Measurements from ENCODE around the gene ZNF740.
"Not testable (repeated sequence)": the region's sequence is repeated elsewhere in the genome, so short reads cannot be mapped to it uniquely, and the experiment has no call there.

ZNF740 gene

DNA sequence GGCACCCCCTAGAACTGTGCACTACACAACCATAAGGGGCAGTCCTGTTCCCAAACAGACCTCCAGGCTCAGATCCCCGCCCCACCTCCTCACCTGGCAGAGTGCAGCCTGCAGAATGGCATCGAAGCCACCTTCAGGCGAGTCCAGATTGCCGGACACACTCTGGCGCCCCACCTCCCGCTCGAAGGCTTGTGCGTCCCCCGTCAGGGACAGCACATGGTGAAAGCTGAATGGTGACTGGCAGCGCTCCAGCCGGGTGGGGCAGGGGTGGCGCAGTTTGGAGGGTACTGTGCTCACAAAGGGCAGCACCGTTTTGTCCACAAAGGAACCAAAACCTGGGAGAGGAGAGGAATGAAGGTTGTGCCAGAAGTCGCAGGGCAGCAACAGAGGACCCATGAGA, 16.0 kb downstream of the ZNF740 start:
- Mint-ChIP-seq H3K4me3 (no peak overlapping the region), H3K9me3 (no peaks in the 10 kb centered on the region), H3K4me1 (ENCODE audit: low read depth) (peaks cover 41% of the 10 kb centered on the region), H3K36me3 (ENCODE audit: low read depth) (peaks cover 49% of the 10 kb centered on the region), H3K27me3 (no peaks in the 10 kb centered on the region), H3K27ac (no peak overlapping the region)

DNA sequence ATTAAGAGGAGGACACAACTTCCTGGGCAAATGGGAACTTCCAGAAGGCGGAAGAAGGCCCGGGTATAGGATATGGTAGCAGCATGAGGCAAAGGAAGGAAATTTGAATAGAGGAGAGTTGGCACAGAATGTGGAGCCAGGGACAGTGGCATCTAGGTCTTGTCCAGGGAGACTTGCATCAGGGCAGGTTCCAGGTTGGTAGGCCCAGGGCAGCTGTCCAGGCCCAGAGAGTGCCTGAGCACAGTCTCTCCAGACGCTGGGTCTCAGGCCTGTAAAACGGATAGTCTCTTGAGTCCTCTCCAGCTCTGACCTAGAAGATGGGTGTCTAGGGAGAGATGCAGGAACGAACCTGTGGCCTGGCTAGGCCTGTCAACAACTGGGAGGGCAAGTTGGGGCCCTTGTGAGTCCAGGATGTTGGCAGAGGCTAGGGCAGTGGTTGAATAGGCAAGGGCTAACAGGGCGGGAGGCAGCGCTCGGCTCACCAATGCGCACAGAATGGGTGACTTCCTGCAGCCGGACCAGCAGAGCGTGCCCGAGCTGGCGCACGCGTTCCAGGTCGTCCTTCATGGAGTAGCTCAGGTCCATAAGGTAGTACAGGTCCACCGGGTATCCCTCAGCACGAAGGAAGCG, 16.6 kb downstream of the ZNF740 start:
- H3K36me3 Mint-ChIP-seq (ENCODE audit: low read depth) = peaks cover 45% of the 10 kb centered on the region
- no peak overlapping the region for H3K4me3 Mint-ChIP-seq
- no peaks in the 10 kb centered on the region for H3K9me3 Mint-ChIP-seq
- peaks cover 46% of the 10 kb centered on the region for H3K4me1 Mint-ChIP-seq (ENCODE audit: low read depth)
- H3K27ac Mint-ChIP-seq = peak overlapping the region; percentile 22
- no peaks in the 10 kb centered on the region for H3K27me3 Mint-ChIP-seq

DNA sequence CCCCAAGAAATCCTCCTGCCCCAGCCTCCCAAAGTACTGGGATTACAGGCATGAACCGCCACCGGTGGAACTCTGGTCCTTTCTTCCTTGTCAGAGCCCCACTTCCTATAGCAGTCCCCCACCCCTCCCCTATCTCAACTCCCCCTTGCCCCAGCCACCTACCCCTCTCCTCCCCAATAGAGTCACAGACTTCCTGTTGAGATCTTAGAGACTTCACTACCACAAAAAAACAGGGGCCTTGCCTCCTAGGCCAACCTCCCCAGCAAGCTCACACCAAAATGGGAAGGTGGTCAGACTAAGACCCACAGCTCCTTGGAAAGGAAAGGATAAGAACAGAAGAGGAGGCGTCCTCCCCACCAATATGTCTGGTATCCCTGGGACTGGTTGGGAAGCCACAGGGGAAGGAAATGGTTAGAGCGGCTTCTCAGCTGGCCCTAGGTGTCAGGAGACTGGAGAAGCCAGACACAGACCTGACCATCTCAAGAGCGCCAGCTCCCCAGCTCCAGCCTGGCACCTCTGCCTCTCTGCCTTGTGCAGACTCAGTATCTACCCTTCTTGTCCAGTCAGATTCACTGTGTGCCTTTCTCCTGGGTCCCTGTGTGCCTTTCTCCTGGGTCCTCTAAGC, 18.1 kb downstream of the ZNF740 start:
- peaks cover 40% of the 10 kb centered on the region for H3K36me3 Mint-ChIP-seq (ENCODE audit: low read depth)
- peak overlapping the region; percentile 76 for H3K27ac Mint-ChIP-seq

DNA sequence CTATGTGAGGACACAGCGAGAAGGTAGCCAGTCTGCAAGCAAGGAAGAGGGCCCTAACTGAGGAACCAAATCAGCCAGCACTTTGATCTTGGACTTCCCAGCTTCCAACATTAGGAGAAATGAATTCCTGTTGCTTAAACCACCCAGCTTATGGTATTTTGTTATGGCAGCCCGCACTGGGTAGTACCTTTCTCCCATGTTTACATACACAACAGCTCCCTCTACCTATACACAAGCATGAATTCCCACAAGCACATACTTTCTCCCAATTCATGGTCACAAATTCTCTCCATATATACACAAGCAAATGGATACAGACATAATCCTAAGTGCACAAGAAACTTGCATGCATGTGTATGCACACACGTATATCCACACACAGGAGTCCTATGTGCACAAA, 19.2 kb downstream of the ZNF740 start:
- Mint-ChIP-seq H3K36me3 (ENCODE audit: low read depth) (peaks cover 41% of the 10 kb centered on the region), H3K4me3 (no peak overlapping the region), H3K9me3 (no peaks in the 10 kb centered on the region), H3K27me3 (no peaks in the 10 kb centered on the region), H3K27ac (peak overlapping the region; percentile 80), H3K4me1 (ENCODE audit: low read depth) (peaks cover 67% of the 10 kb centered on the region)

More for the DNA sequence above, 18.1 kb downstream of the ZNF740 start:
- no peaks in the 10 kb centered on the region for H3K27me3 Mint-ChIP-seq
- H3K4me3 Mint-ChIP-seq = no peak overlapping the region
- no peaks in the 10 kb centered on the region for H3K9me3 Mint-ChIP-seq
- peaks cover 56% of the 10 kb centered on the region for H3K4me1 Mint-ChIP-seq (ENCODE audit: low read depth)

DNA sequence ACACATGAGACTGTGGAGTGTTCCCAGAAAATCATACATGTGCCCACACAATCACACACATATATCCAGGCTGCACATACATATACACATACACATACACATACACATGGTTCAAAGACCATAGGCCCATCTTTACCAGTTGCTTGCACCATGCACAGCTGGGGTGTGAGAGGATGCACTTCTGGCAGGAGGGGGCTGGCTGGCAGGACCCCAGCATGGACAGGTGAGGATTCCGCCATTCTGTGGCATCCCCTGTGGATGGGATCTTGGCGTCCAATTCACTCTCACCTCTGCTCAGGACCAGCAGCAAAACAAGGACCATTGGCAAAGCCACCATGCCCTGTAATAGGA, 19.6 kb downstream of the ZNF740 start:
- Mint-ChIP-seq H3K27ac (peak overlapping the region; percentile 80), H3K9me3 (no peaks in the 10 kb centered on the region), H3K4me1 (ENCODE audit: low read depth) (peaks cover 71% of the 10 kb centered on the region), H3K36me3 (ENCODE audit: low read depth) (peaks cover 41% of the 10 kb centered on the region), H3K27me3 (no peaks in the 10 kb centered on the region), H3K4me3 (peak overlapping the region; percentile 62)

DNA sequence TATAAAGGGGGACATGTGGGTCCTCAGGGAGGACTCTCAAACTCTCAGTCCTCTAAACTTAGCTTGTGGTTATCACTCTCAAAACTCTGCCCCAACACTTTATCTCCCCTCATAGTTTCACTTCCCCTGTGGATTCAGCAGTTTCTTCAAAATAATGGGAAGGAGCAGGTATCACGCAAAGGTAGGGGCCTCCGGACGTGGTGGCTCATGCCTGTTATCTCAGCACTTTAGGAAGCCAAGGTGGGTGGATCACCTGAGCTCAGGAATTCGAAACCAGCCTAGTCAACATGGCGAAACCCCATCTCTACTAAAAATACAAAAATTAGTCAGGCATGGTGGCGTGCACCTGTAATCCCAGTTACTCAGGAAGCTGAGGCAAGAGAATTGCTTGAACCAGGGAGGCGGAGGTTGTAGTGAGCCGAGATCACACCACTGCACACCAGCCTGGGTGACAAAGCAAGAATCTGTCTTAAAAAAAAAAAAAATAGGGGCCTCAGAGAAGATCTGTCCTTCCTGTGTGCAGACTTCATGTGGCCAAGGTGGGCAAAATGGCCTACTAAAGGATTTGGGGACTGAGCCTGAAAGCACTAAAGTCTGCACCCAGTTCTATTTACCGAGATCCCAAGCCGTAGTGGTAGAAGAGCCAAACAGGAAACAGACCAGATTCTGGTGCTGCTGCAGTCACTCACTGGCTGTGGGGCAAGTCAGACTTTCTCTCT, 20.1 kb downstream of the ZNF740 start:
- H3K9me3 Mint-ChIP-seq = no peaks in the 10 kb centered on the region

DNA sequence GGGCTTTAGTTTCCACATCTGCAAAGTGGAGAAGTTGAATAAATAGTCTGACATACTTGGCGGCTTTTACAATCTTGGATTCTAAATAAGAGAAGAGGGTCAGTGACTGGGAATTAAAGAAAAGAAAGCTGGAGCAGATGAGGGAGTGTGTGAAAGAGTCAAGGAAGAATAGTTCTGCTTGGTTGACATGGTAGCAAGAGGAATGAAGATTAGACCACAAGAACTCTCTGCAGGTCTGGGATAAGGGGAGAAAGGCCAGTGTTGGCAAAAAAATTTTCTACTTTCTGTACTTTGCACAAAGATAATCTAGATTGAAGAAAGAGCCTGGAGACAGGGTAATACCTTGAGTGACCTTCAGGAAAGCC, 20.6 kb downstream of the ZNF740 start:
- H3K27me3 Mint-ChIP-seq = no peaks in the 10 kb centered on the region
- H3K9me3 Mint-ChIP-seq = no peaks in the 10 kb centered on the region

More for the DNA sequence above, 20.1 kb downstream of the ZNF740 start:
- H3K4me3 Mint-ChIP-seq = peak overlapping the region; percentile 62
- peaks cover 76% of the 10 kb centered on the region for H3K4me1 Mint-ChIP-seq (ENCODE audit: low read depth)
- peak overlapping the region; percentile 80 for H3K27ac Mint-ChIP-seq
- no peaks in the 10 kb centered on the region for H3K27me3 Mint-ChIP-seq
- H3K36me3 Mint-ChIP-seq (ENCODE audit: low read depth) = peaks cover 41% of the 10 kb centered on the region

DNA sequence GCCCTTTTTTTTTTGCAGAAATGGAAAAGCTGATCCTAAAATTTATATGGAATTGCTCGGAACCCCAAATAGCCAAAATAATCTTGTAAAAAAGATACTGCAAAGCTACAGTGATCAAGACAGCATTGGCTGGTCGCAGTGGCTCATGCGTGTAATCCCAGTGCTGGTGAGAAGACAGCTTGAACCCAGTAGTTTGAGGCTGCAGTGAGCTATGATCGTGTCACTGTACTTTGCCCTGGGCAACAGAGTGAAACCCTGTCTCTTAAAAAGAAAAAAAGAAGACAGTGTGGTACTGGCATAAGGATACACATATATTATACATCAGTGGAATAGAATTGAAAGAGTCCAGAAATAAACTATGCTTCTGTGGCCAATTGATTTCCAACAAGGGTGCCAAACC, 21.1 kb downstream of the ZNF740 start:
- Mint-ChIP-seq H3K36me3 (ENCODE audit: low read depth) (peaks cover 35% of the 10 kb centered on the region), H3K27ac (no peak overlapping the region), H3K27me3 (no peaks in the 10 kb centered on the region), H3K4me1 (ENCODE audit: low read depth) (peaks cover 87% of the 10 kb centered on the region), H3K9me3 (no peaks in the 10 kb centered on the region), H3K4me3 (no peak overlapping the region)

More for the DNA sequence above, 20.6 kb downstream of the ZNF740 start:
- H3K4me1 Mint-ChIP-seq (ENCODE audit: low read depth) = peaks cover 82% of the 10 kb centered on the region
- peaks cover 40% of the 10 kb centered on the region for H3K36me3 Mint-ChIP-seq (ENCODE audit: low read depth)
- H3K27ac Mint-ChIP-seq = peak overlapping the region; percentile 80
- peak overlapping the region; percentile 62 for H3K4me3 Mint-ChIP-seq

DNA sequence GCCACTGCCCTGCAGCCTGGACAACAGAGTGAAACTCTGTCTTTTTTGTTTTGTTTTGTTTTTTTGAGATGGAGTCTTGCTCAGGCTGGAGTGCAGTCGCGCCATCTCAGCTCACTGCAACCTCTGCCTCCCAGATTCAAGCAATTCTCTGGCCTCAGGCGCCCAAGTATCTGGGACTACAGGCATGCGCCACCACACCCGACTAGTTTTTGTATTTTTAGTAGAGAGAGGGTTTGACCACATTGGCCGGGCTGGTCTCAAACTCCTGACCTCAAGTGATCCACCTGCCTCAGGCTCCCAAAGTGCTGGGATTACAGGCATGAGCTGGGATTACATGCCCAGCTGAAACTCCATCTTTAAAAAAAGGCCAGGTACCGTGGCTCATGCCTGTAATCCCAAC, 21.8 kb downstream of the ZNF740 start:
- Mint-ChIP-seq H3K4me1 (ENCODE audit: low read depth) (peaks cover 89% of the 10 kb centered on the region), H3K36me3 (ENCODE audit: low read depth) (peaks cover 29% of the 10 kb centered on the region)
- H3K27me3 Mint-ChIP-seq, H3K9me3 Mint-ChIP-seq, H3K27ac Mint-ChIP-seq, H3K4me3 Mint-ChIP-seq: not testable (repeated sequence)

DNA sequence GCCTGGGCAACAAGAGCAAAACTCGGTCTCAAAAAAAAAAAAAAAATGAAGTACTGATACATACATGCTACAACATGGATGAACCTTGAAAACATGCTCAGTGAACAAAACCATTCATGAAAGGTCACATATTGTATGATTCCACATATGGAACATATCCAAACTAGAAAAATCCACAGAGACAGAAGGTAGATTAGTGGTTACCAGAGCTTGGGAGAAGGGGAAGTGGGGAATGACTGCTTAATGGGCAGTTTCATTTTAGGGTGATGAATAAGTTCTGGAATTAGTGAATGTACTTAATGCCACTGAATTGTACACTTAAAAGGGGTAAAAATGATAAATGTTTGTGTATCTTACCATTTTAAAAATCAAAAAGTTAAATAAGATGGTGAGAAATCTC, 23.8 kb downstream of the ZNF740 start:
- Mint-ChIP-seq H3K27ac (peak overlapping the region; percentile 81), H3K9me3 (no peaks in the 10 kb centered on the region), H3K27me3 (no peaks in the 10 kb centered on the region), H3K4me3 (peak overlapping the region; percentile 58), H3K36me3 (ENCODE audit: low read depth) (peaks cover 32% of the 10 kb centered on the region), H3K4me1 (ENCODE audit: low read depth) (peaks cover 92% of the 10 kb centered on the region)

DNA sequence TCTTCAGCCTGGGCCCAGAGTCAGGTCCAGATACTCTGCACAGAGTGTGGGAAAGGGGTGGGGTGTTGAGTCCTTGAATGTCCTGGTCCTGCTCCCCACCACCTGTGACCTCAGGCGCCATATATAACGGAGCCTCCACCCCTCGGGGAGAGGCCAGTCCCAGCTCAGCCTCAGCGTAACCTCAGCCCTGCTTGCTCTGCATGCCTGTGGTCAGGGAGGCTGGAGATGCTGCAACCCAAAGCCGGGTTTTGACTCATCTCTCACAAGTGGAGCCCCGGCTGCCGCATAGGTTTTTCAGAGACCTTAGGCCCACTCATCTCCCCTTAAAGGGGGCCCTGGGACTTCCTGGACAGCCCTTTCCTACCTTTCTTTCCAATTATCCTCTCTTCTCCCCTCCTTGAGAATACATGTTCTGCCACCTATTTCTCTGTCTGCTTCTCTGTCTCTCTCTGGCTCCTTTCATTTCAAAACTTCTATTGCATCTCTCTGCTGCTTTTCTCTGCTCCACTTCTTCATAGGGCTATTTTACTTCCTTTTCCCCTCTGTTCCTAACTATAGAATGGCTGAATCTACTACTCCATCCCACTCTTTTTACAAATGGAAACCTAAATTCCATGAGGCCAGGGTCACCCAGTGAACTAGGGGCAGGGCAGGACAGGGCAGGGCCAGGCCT, 25.4 kb downstream of the ZNF740 start:
- Mint-ChIP-seq H3K27me3 (no peaks in the 10 kb centered on the region), H3K4me3 (peak overlapping the region; percentile 83), H3K36me3 (ENCODE audit: low read depth) (peaks cover 21% of the 10 kb centered on the region), H3K27ac (peak overlapping the region; percentile 88), H3K4me1 (ENCODE audit: low read depth) (peaks cover 87% of the 10 kb centered on the region), H3K9me3 (no peaks in the 10 kb centered on the region)

DNA sequence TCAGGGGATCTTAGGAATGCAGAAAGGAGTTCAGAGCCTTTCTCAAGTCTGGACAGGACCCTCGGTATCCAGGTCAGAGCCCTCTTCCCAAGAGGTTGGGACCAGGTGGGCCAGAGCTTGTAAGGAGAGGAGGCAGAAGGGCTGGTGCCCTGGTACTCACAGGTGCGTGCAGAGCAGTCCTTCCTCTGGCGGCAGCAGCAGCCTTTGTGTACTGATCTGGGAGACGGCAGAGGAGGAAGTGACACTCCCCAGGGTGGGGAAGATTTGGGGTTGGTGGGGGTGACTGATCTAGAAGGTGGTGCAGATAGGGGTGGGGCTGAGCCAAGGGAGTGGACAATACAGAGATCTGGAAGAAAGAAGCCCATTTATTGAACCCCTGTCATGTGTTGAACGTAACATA, 26.5 kb downstream of the ZNF740 start, which contains the start of gene ITGB7:
Gene ITGB7 (minus strand): TSS at position 210 of the 400 bp plus-strand sequence. CDS start 6,808 bp downstream, outside the sequence.
- peaks cover 17% of the 10 kb centered on the region for H3K36me3 Mint-ChIP-seq (ENCODE audit: low read depth)
- peaks cover 80% of the 10 kb centered on the region for H3K4me1 Mint-ChIP-seq (ENCODE audit: low read depth)
- H3K27me3 Mint-ChIP-seq = no peaks in the 10 kb centered on the region
- peak within 1 kb of the TSS; percentile 85 for H3K27ac Mint-ChIP-seq
- peak within 1 kb of the TSS; percentile 83 for H3K4me3 Mint-ChIP-seq
- H3K9me3 Mint-ChIP-seq = no peaks in the 10 kb centered on the region

DNA sequence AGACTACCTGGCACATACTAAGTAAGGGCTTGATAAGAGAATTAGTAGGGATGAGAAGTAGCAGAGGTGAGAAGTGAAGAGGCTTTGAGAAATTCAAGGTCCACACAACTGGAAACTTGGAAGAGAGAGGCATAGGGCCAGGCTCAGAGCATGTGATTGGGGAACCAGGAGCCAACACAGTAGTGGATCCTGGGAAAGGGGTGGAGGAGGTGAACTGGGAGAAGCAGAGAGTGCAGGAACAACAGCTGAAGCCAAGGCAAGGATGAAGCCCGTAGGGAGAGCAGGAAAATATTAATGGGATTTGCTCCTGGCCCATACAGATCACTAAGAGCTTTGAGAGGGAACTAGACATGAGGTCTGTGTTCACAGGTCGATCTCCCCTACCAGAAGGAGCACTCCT, 27.9 kb downstream of the ZNF740 start:
- H3K36me3 Mint-ChIP-seq (ENCODE audit: low read depth) = peaks cover 23% of the 10 kb centered on the region
- peak overlapping the region; percentile 69 for H3K4me3 Mint-ChIP-seq
- H3K4me1 Mint-ChIP-seq (ENCODE audit: low read depth) = peaks cover 81% of the 10 kb centered on the region

DNA sequence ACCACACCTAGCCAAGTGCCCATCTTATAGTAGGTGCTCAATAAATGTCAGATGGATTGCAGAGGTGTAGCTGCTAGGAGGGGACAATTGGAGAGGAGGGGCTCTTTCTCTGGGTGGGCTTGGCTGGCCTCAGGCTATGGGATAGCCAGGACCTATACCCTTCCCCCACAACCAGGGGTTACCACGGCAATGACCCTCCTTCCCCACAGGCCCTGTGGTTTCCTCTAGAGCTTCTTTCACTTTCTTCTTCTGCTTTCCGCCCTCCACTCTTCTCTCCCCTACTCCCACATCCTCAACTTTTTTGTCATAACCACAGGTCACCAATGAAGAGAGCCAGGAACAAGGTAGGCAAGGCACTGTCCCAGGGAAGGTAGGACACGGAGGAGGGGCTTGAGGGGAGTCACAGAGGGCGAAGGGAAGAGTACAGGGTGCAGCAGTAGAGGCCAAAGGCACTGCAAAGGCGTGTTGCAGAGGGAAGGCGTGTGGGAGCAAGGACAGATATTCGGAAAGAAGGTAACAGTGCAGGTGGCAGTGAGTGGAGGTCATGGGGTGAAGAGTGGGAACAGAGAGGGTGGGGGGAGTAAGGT, 28.4 kb downstream of the ZNF740 start:
- Mint-ChIP-seq H3K9me3 (no peaks in the 10 kb centered on the region), H3K4me1 (ENCODE audit: low read depth) (peaks cover 81% of the 10 kb centered on the region), H3K36me3 (ENCODE audit: low read depth) (peaks cover 24% of the 10 kb centered on the region), H3K27me3 (no peaks in the 10 kb centered on the region), H3K27ac (peak overlapping the region; percentile 73), H3K4me3 (peak overlapping the region; percentile 69)

More for the DNA sequence above, 27.9 kb downstream of the ZNF740 start:
- Mint-ChIP-seq H3K27ac (peak overlapping the region; percentile 69), H3K27me3 (no peaks in the 10 kb centered on the region), H3K9me3 (no peaks in the 10 kb centered on the region)
